ENCODE data around the gene DDX52. TPM values are rescaled to one million over a fixed set of nuclear protein-coding genes. Genes with fewer than 3 reads are reported as not detected.

The DDX52 gene
- total and polyA plus RNA-seq, 9 of the 15 experiments (the other 6 are each of a cell fraction or from before 2014, with no cell fraction given), result 19.1 to 50.5 (median 34.8) TPM

GRCh38 chr17:37643869-37644268, 623 bp upstream of the DDX52 start (continued):
- peak; percentile 30; the same call in 1 of the 2 replicates for TF ChIP-seq MYC (IDR thresholded peaks at IDR 0.05; ENCODE audit: low read depth, low read length)
- TF ChIP-seq MYC (CRISPR knock-in tag; IDR thresholded peaks at IDR 0.05; ENCODE audit: borderline replicate concordance, low read depth), result no peak
- TF ChIP-seq TRIM28 (IDR thresholded peaks at IDR 0.05), result 0 out of 2 replicates have a peak, but pooled peaks have one; percentile 8
- TF ChIP-seq CSDE1 (IDR thresholded peaks at IDR 0.05), result 0 out of 4 replicates have a peak, but pooled peaks of 1 of the 2 experiments have one; percentile 45
- peak; percentile 30 for TF ChIP-seq CBX8 (IDR thresholded peaks at IDR 0.05; ENCODE audit: borderline replicate concordance, extremely low read depth, low read depth, low read length, poor library complexity, severe bottlenecking)
- 0 out of 2 replicates have a peak, but pooled peaks have one; percentile 7 for TF ChIP-seq SMARCE1 (IDR thresholded peaks at IDR 0.05)
- peak; percentile 62 for TF ChIP-seq ZBTB40 (IDR thresholded peaks at IDR 0.05)
- TF ChIP-seq ZBTB40 (CRISPR knock-in tag; IDR thresholded peaks at IDR 0.05), result no peak
- TF ChIP-seq KHSRP (IDR thresholded peaks at IDR 0.05), result no peak
- 0 out of 2 replicates have a peak, but pooled peaks have one; percentile 40 for TF ChIP-seq DPF2 (IDR thresholded peaks at IDR 0.05)

Data from K562 (cell line).